ENCODE measurements around the gene FGD3.
A peak's percentile ranks its signal among the peaks of the same experiment; 100 is the strongest.

Gene FGD3

DNA sequence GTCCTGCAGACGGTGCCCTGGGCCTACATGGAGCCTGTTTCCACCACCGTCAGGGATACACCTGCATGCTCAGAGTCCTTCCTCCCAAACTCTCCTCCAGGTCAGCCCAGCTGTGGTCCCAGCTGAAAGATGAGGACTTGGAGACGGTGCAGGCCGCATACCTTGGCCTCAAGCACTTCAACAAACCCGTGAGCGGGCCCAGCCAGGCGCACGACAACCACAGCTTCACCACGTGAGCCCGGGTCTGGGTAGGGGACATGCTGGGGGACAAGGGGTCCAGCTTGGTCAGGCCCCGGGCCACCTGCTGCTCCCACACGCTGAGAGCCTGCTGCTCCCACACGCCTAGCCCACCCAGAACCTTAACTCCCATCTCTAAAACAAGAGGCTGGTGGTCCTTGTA lies 132.0 kb downstream of the FGD3 start:
- DNase-seq = peak in 1 of 2 donors; percentile 4

DNA sequence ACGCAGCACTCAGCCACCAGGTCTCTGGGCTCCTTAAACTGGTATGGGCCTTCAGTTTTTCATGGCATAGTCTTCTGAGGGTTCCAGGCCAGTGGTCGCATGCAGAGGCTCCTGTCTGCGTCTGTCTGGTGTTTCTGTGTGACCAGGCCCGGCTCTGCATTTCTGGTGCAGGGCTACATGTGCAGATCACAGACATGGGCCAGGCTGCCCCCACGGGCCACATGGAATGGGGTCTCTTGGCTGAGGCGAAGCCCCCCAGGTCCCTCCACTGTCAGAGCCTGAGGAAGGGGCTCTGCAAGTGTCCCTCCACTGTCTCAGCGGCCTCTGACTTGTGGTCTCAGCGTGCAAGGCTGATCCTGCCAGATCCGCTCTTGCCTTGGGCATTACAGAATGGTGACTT lies 133.1 kb downstream of the FGD3 start:
- peak in 1 of 2 donors; percentile 2 for DNase-seq

DNA sequence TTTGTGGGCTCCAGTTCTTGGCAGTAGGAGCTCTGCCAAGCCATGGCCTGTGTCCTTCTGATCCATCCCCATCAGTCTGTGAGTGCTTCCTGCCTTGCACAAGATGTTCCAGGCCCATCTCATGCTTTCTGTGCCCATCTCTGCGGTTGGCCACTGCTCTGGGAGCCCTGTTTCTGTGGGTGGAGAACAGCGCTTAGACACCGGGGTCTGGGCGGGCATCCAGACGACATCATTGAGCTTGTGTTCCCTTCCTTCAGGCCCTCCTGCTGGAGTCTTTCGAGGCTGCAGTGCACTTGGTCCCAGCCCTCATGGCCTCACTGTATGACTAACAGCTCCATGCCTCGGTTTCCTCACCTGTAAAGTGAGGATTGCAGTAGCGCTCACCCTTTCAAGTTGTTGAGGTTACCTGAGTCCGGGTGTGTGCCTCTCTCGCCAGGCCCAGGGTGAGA lies 133.8 kb downstream of the FGD3 start:
- no peak for DNase-seq

DNA sequence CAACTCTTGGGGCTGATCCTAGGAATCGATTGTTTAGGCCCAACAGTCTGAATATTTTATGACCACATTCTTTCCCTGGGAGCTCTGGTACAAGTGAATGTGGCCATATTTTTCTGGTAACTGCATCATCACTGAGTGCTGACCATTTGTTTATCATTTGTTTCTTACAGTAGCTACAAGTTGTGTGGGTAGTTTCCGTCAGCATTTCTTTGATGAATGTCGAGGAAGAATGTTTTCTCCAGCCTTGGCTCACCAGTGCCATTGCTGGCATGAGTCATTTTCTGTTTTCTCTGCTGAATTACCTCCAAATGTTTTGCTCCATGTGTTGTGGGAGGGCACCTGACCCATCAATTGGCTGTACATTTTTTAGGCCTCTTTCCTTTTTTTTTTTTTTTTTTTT lies 134.6 kb downstream of the FGD3 start:
- no peak for DNase-seq

DNA sequence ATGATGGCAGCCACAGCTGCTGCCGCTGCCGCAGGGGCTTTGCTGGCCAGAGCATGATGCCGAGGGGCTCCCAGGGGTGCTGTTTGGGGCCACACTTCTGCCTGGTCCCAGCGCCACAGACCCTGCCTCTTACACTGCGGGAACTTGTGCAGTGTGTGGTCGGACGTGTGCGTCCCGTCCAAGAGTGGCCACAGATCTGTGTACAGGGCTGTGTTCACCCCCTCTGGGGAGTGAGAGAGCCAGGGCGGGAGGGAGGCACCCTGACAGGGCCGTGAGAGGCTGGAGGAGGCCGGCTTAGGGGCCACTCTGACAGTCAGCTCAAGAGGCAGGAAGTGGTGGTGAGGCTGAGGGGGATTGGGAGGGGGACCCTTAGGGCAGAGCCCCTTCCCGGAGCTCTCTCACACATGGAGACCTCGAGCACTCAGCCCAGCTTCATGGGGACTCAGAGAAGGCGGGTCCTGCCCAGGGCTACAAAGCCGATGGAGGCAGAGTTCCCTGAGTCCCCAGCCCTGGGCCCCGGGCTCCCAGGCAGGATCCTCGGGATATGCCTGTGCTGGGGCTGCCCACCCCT lies 135.6 kb downstream of the FGD3 start:
- DNase-seq = peak in 1 of 2 donors; percentile 11

DNA sequence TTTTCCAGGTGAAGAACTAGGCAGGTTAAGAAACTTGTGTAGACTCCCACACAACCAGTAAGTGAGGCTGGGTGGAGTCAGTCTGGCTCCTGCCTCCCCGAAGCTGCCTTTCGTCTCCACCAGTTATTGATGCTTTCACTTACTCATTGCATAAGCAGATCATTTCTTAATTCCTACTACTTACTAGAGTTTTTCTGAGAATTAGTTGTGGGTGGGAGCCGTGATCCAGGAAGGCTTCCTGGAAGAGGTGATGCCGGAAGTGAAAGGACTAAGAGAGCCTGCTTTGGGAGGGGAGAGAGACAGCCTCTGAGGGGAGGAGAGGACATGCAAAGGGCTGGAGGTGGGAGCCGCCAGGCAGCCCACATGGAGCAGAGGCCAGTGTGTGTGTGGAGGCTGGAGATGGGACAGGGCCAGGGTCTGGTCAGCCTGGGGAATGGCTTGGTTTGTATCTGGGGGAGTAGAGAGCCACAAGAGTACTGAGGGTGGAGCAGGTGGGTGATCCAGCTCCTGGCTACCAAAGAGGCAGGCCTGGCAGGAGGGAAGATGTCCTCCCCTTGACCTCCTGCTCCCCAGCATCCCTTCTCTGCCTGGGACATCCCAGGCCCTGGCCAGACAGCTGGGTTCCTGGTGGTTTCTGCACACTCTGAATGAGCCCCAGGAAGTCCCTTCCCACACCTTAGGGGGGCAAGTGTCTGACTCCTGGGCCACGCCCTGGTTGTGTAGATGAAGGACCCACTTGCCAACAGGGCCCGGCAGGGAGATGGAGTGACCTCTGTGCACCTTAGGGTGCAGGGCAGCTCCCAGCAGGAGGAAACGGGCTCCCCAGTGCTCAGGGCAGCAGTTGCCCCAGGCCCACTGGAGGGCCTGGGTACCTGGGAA lies 136.5 kb downstream of the FGD3 start:
- peak in 1 of 2 donors; percentile 14 for DNase-seq

DNA sequence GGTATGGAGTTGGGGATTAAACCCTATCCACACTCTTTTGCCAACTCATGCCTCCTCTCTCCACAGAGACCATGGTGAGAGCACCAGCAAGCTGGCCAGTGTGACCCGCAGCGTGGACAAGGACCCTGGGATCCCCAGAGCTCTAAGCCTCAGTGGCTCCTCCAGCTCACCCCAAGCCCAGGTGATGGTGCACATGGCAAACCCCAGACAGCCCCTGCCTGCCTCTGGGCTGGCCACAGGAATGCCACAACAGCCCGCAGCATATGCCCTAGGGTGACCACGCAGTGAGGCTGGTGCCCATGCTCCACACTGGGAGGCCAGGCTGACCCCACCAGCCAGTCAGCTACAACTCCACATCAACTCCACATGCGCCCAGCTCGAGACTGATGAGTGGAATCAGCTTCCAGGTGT lies 137.2 kb downstream of the FGD3 start:
- peak in 1 of 2 donors; percentile 10 for DNase-seq

DNA sequence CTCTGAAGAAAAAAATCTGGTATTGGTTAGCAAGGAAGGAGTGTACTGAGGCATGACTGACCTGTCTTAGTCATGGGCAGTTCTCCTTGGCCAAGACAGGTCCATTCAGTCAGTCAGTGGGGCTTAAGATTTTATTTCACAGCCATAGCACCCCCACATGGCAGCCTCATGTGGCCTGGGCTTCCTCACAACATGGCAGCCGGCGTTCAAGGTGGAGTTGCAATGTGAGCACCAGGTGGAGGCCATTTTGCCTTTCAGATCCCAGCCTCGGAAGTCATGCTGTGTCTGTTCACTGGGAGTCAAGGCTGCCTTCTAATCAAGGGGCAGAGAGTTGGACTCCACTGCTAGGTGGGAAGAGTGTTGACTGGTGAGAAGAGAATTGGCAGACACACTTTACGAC lies 138.4 kb downstream of the FGD3 start:
- peak in 1 of 2 donors; percentile 5 for DNase-seq
